Measurements from ENCODE around the gene CLDN9.

CLDN9 gene

DNA sequence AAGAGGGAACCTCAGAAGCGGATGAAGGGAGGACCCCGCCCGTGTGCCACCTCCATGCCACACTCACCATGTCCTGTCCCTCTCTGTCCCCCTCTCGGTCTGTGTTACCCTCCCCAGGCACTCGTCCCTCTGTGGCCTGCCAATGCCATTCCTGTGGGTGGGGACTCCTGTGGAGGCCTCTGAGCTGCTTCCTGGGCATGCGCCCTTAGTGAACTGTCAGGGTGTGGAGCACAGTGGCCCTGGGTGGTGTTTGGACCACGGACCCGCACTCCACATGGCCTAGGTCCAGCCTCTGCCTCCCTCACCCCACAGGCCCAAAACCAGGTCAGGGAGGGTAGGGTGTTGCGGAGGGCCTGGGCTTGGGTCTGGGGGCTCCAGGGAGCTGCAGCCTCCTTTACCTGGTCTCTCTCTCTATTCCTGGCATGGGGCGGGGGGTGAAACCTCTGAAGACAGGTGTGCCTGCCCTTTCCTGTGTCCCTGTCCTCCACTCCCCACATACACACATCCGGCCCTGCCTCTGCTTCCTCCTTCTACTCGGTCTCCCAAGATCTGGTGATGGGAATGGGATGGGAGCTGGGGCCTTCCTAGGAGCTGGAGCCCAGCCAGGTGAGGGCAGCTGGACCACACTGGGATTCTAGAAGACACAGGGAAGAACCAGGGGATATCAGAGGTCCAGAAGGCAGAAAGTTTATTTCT, 21.0 kb upstream of the CLDN9 start:
- FAIRE-seq (no peak), DNase-seq (ENCODE audit: insufficient read length, low spot score) (no peak)

DNA sequence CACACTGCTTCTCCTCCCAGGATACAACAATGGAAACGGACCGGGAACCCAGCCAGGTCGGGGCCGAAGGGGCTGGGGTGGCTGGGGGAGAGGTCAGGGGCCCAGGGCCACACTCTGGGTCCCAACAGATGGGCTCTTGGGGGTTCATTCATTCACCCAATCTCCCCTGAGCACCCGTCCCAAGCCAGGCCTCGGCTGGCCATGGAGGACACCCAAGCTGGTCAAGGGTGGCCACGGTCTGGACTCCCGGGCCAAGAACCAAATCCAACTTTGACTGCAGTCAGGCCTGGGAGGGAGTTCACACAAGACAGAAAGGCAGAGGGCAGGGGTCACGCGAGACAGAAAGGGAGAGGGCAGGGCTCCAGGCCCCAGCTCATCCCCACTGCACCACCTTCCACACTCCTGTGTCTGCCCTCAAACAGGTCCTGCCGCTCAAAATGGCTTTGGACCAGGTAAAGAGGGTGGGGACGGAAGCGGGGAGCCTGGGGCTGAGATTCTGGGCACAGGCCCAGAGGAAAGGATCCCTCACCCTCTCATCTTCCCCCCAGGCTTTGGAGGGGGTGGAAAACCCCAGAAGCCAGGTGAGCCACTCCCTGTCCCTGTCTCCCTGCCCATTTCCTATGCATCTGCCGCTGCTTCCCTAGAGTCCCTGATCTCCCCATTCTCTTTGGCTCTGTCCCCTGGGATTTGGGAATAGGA, 20.2 kb upstream of the CLDN9 start:
- no peak for DNase-seq (ENCODE audit: insufficient read length, low spot score)
- no peak for FAIRE-seq

GRCh38 chr16:2996298-2996697, 16.4 kb upstream of the CLDN9 start:
- FAIRE-seq (no peak), DNase-seq (ENCODE audit: insufficient read length, low spot score) (no peak)

GRCh38 chr16:2999929-3000328, 12.8 kb upstream of the CLDN9 start:
- FAIRE-seq, result no peak

DNA sequence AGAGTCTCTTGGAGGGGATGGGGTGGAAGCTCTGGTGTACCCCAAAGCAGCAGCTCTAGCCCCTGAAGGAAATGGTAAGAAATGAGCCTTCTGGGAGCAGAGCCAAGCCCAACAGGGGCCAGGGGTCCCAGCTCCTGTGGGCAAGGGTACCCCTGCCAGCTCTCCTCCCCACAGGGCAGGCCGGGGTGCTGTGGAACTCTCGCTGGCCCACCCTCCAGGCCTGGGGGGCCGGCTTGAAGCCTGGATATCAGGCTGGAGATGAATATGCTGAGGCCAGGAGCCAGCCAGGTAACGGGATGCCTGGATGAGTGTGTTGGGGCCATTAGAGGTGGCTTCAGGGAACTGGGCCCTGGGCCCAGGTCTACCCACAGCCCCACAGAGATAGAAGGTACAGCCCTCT, 12.2 kb upstream of the CLDN9 start:
- no peak for FAIRE-seq
- no peak for DNase-seq (ENCODE audit: insufficient read length, low spot score)

More at GRCh38 chr16:2999929-3000328, 12.8 kb upstream of the CLDN9 start:
- no peak for DNase-seq (ENCODE audit: insufficient read length, low spot score)

DNA sequence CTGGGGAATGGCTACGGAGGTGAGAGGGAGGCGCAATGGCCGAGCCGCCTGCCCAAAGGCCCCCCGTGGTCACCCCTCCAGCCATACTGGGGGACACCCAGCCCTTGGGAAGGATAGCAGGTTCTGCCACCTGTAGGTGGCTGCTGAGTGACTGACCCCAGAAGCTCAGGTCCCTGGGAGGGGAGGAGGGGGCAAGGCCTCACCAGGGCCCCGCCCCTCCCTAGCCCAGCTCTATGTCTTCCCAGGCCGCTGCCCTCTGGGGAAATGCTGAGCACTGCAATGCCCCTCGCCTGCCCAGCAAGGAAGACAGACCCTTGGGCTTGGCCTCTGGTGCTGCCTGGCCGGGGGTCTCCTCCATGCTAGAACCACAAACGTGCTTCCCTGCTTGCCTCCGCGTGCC, 11.4 kb upstream of the CLDN9 start:
- DNase-seq (ENCODE audit: insufficient read length, low spot score) (no peak), FAIRE-seq (no peak)

- DNase-seq (ENCODE audit: insufficient read length, low spot score), result peak; percentile 99
- FAIRE-seq, result peak; percentile 99
Observed at GRCh38 chr16:3003582-3004270, 9.0 kb upstream of the CLDN9 start.

- FAIRE-seq, result no peak
- DNase-seq (ENCODE audit: insufficient read length, low spot score), result no peak
Observed at GRCh38 chr16:3004319-3004718, 8.4 kb upstream of the CLDN9 start.

DNA sequence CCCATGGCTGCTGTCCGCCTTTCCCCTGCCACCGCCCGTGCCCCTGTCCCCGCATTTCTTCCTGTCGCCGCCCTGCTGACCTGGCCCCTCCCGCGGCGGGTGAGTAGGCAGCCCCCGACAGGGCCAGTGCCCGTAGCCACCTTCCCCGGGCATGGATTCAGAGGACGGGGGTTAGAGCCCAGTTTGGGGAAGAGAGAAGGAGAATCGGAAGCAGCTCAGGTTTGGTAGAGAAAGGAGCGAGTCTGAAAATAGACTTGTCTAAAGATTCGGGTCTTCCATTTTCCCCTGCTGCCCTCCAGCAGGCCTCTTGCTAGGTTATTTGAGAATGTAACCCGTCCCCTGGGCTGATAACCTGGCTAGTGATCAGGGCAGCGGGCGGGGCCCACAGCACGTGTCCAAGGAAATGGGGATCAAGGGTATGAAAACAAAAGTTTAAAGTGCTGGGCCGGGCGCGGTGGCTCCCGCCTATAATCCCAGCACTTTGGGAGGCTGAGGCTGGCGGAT, 7.9 kb upstream of the CLDN9 start:
- FAIRE-seq (peak; percentile 40), DNase-seq (ENCODE audit: insufficient read length, low spot score) (no peak)

GRCh38 chr16:3007059-3007956, 5.4 kb upstream of the CLDN9 start:
- DNase-seq (ENCODE audit: insufficient read length, low spot score), result peak; percentile 69

GRCh38 chr16:3007957-3008689, 4.6 kb upstream of the CLDN9 start:
- DNase-seq (ENCODE audit: insufficient read length, low spot score) (no peak), FAIRE-seq (peak; percentile 44)

More at GRCh38 chr16:3007059-3007956, 5.4 kb upstream of the CLDN9 start:
- peak; percentile 94 for FAIRE-seq

GRCh38 chr16:3008690-3009037, 4.1 kb upstream of the CLDN9 start:
- FAIRE-seq (no peak), DNase-seq (ENCODE audit: insufficient read length, low spot score) (no peak)

- DNase-seq (ENCODE audit: insufficient read length, low spot score) (no peak), FAIRE-seq (no peak)
Observed at GRCh38 chr16:3009568-3010390, 2.9 kb upstream of the CLDN9 start.

GRCh38 chr16:3010510-3010909, 2.2 kb upstream of the CLDN9 start:
- DNase-seq (ENCODE audit: insufficient read length, low spot score) (no peak), FAIRE-seq (no peak)

DNA sequence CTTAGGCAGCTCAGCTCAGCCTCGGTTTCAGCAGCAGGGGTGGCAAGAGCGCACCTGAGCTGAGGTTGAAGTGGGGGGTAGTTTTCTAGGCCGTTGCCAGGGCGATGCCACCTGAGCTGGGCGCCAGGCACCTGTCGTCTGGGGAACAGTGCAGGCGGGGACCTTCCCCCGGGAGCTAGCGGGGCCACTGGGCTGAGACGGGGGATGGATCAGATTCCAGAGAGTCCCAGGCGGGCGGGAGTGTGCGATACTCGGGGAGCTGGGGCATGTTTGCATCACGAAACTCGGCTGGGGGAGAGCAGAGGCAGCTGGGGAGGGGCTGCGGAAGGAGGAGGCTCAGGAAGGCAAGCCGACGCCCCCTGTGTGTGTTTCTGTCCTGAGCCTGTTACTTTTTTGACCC, 477 bp upstream of the CLDN9 start:
- FAIRE-seq (no peak), DNase-seq (ENCODE audit: insufficient read length, low spot score) (no peak)

DNA sequence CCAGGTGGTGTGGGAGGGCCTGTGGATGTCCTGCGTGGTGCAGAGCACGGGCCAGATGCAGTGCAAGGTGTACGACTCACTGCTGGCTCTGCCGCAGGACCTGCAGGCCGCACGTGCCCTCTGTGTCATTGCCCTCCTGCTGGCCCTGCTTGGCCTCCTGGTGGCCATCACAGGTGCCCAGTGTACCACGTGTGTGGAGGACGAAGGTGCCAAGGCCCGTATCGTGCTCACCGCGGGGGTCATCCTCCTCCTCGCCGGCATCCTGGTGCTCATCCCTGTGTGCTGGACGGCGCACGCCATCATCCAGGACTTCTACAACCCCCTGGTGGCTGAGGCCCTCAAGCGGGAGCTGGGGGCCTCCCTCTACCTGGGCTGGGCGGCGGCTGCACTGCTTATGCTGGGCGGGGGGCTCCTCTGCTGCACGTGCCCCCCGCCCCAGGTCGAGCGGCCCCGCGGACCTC, 798 bp downstream of the CLDN9 start:
- no peak for DNase-seq (ENCODE audit: insufficient read length, low spot score)
- FAIRE-seq, result no peak

- FAIRE-seq, result no peak
Observed at GRCh38 chr16:3013998-3014690, 1.4 kb downstream of the CLDN9 start.

DNA sequence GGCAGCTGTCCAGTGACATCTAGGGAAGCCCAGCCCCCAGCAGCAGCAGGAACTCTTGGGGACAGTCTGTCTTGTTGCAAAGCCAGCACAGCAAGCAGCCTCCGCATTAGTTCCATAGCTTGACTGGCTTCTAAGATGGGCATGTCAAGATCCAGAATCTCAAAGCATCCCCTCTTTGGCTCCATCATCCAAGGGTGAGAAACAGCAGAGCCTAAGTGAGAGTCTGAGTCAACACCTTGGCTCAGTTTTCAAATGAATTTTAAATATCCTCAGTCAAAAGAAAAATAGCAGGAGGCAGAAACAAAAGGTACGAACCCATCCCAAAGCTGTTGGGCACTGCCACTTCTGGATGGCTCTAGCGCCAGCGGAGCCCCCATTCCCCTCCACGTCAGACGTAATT, 2.2 kb downstream of the CLDN9 start:
- FAIRE-seq (no peak), DNase-seq (ENCODE audit: insufficient read length, low spot score) (no peak)

More at GRCh38 chr16:3013998-3014690, 1.4 kb downstream of the CLDN9 start:
- DNase-seq (ENCODE audit: insufficient read length, low spot score), result no peak
